Osteocyte (in vitro differentiated cells): Measurements from ENCODE around the gene GUCY1A1. TPM values are rescaled to one million over a fixed set of nuclear protein-coding genes. Genes with fewer than 3 reads are reported as not detected.

Experiments used
- DNase-seq: peaks from one replicate; pipeline ENCODE4 v3.0.0; 2021; ENCODE audit warnings: mixed read lengths; ENCODE audit not compliant: unreplicated experiment; ENCODE audit errors: extremely low spot score
- H3K27ac Mint-ChIP-seq: one replicate; pipeline ENCODE4 v1.8.0; 2021; ENCODE audit warnings: mild to moderate bottlenecking, mixed read lengths; ENCODE audit not compliant: unreplicated experiment
- H3K27me3 Mint-ChIP-seq: one replicate; pipeline ENCODE4 v1.8.0; 2021; ENCODE audit warnings: mixed read lengths; ENCODE audit not compliant: unreplicated experiment
- H3K36me3 Mint-ChIP-seq: one replicate; pipeline ENCODE4 v1.8.0; 2021; ENCODE audit warnings: mixed read lengths; ENCODE audit not compliant: unreplicated experiment
- H3K4me1 Mint-ChIP-seq: one replicate; pipeline ENCODE4 v1.8.0; 2021; ENCODE audit warnings: mixed read lengths; ENCODE audit not compliant: unreplicated experiment
- H3K4me3 Mint-ChIP-seq: one replicate; pipeline ENCODE4 v1.8.0; 2021; ENCODE audit warnings: mild to moderate bottlenecking, moderate library complexity, mixed read lengths; ENCODE audit not compliant: unreplicated experiment
- H3K9me3 Mint-ChIP-seq: one replicate; pipeline ENCODE4 v1.8.0; 2021; ENCODE audit warnings: mixed read lengths; ENCODE audit not compliant: unreplicated experiment
- total RNA-seq: library from RNA; stranded (reverse); gene quantifications from 2 replicates; pipeline ENCODE4 v1.2.1, GENCODE V29; 2021
- TF ChIP-seq, protein P1 (sequence below): fragments of 200-600 bp; sonication (generic); IDR thresholded peaks from 2 replicates; pipeline ENCODE4 v1.5.0; 2021; ENCODE audit warnings: antibody characterized with exemption, mild to moderate bottlenecking, moderate library complexity

Gene GUCY1A1
- total RNA-seq, 1 donor from 2014 or later = 11.5 TPM

DNA sequence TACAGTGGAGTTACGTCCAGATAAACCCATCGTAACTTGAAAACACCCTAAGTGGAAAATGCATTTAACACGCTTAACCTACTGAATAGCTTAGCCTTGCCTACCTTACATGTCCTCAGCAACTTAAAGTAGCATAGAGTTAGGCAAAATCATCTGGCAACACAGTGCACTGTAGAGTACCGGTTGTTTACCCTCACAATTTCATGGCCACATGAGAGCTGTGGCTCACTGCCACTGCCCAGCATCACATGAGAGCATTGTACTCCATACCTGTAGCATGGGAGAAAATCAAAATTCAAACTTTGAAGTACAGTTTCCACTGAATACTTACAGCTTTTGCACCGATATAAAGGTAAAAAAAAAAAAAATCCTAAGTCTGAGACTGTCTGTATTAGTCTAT, 40.6 kb downstream of the GUCY1A1 start:
- H3K9me3 Mint-ChIP-seq = no peaks in the 10 kb centered on the region
- H3K4me1 Mint-ChIP-seq = peaks cover 7% of the 10 kb centered on the region
- TF ChIP-seq, protein P1, sequence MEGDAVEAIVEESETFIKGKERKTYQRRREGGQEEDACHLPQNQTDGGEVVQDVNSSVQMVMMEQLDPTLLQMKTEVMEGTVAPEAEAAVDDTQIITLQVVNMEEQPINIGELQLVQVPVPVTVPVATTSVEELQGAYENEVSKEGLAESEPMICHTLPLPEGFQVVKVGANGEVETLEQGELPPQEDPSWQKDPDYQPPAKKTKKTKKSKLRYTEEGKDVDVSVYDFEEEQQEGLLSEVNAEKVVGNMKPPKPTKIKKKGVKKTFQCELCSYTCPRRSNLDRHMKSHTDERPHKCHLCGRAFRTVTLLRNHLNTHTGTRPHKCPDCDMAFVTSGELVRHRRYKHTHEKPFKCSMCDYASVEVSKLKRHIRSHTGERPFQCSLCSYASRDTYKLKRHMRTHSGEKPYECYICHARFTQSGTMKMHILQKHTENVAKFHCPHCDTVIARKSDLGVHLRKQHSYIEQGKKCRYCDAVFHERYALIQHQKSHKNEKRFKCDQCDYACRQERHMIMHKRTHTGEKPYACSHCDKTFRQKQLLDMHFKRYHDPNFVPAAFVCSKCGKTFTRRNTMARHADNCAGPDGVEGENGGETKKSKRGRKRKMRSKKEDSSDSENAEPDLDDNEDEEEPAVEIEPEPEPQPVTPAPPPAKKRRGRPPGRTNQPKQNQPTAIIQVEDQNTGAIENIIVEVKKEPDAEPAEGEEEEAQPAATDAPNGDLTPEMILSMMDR = no peak
- no peak overlapping the region for H3K4me3 Mint-ChIP-seq
- no peaks in the 10 kb centered on the region for H3K27me3 Mint-ChIP-seq
- DNase-seq = no peak
- H3K27ac Mint-ChIP-seq = no peak overlapping the region
- H3K36me3 Mint-ChIP-seq = peaks cover 13% of the 10 kb centered on the region

DNA sequence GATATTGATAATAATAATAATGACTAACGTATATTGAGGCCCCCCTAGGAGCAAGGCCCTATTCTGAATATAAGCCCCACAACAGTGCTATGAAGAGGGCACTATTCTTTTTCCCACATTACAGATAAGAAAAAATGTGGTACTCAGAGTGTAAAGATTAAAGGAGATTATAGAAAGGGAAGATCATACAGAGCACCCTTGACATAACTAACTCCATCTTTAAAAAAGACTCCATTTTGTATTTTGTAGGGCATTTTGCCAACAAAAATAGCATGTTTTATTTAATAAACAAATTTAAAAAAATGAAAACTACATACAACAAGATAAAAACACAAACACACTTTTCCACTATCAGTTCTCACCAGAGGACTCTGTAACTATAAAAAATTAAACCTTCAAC, 42.1 kb downstream of the GUCY1A1 start:
- Mint-ChIP-seq H3K9me3 (no peaks in the 10 kb centered on the region), H3K27ac (no peak overlapping the region), H3K4me3 (no peak overlapping the region), H3K36me3 (peaks cover 14% of the 10 kb centered on the region), H3K27me3 (no peaks in the 10 kb centered on the region), H3K4me1 (peaks cover 5% of the 10 kb centered on the region)
- DNase-seq = no peak
- TF ChIP-seq, protein P1 = no peak

DNA sequence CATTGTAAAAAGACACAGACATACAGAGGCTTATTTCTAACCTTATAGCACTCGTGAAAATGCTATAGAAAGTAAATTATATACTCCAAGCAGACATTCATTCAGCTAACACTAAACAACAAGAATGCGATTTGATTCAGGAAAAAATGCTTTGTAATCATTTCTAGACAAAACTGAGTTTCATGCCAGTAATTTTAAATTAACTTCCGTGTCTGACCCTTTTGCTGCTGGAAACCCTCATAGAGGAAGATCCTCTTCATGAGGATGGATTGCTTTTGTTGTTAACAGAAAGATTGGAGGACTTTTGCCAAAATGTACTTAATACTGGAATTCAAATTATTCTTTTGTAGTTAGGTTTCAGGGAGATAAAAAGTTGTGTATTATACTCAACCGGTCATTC, 43.3 kb downstream of the GUCY1A1 start:
- no peaks in the 10 kb centered on the region for H3K9me3 Mint-ChIP-seq
- DNase-seq = no peak
- peaks cover 5% of the 10 kb centered on the region for H3K4me1 Mint-ChIP-seq
- H3K4me3 Mint-ChIP-seq = no peak overlapping the region
- peaks cover 14% of the 10 kb centered on the region for H3K36me3 Mint-ChIP-seq
- no peak overlapping the region for H3K27ac Mint-ChIP-seq
- H3K27me3 Mint-ChIP-seq = no peaks in the 10 kb centered on the region
- TF ChIP-seq, protein P1 = no peak

DNA sequence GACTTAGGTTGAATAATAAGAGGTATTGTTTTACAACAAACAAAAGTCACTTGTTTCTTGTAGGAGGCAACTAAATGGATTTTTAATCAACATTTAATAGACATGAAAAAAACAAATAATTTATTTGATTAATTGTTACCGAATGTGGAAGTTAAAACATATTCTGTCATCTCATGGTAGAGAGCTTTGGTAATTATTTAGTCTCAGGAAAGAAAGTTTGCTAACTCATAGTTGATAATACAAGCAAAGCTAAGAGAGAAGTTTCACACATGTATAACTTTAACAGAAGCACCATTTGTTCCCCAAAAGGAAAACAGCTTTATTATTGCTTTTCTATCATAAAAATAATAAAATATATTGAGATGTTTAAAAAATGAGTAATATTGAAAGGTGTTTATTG, 44.9 kb downstream of the GUCY1A1 start:
- no peak overlapping the region for H3K27ac Mint-ChIP-seq
- H3K4me1 Mint-ChIP-seq = no peaks in the 10 kb centered on the region
- H3K27me3 Mint-ChIP-seq = no peaks in the 10 kb centered on the region
- no peaks in the 10 kb centered on the region for H3K9me3 Mint-ChIP-seq
- TF ChIP-seq, protein P1 = no peak
- H3K4me3 Mint-ChIP-seq = no peak overlapping the region
- H3K36me3 Mint-ChIP-seq = peaks cover 11% of the 10 kb centered on the region
- no peak for DNase-seq

DNA sequence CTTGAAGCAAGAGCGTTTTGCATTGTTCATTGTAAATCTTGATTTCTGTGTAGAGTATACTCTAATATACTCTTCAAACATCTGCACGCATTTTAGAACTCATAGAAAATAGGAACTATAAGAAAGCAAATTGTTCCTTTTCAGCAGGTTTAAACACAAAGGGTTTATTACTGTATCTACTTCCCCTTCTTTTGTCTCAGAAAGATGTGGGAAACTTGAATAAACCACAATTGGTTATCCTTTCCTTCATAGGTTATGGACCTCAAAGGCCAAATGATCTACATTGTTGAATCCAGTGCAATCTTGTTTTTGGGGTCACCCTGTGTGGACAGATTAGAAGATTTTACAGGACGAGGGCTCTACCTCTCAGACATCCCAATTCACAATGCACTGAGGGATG, 46.2 kb downstream of the GUCY1A1 start:
- no peaks in the 10 kb centered on the region for H3K4me1 Mint-ChIP-seq
- no peak overlapping the region for H3K4me3 Mint-ChIP-seq
- DNase-seq = no peak
- no peak overlapping the region for H3K27ac Mint-ChIP-seq
- peaks cover 16% of the 10 kb centered on the region for H3K36me3 Mint-ChIP-seq
- no peaks in the 10 kb centered on the region for H3K27me3 Mint-ChIP-seq
- peaks cover 3% of the 10 kb centered on the region for H3K9me3 Mint-ChIP-seq
- TF ChIP-seq, protein P1 = no peak
